Effector CD4-positive, alpha-beta T cell (primary cell): ENCODE results near the gene HTR3B. TPM values are rescaled to one million over a fixed set of nuclear protein-coding genes. Genes with fewer than 3 reads are reported as not detected.
A peak's percentile ranks its signal among the peaks of the same experiment; 100 is the strongest.
"Not testable (repeated sequence)": the region's sequence is repeated elsewhere in the genome, so short reads cannot be mapped to it uniquely, and the experiment has no call there.

Source experiments
- DNase-seq: peaks from one replicate; pipeline ENCODE4 v3.0.0-alpha.2; 2020
- total RNA-seq: gene quantifications from one replicate; lab custom pipeline; 2026; lab: John Stamatoyannopoulos, UW

Gene HTR3B
- not detected for total RNA-seq

- no peak for DNase-seq
Observed at GRCh38 chr11:113904379-113905101, at the start of gene HTR3B. Gene HTR3B, plus strand, starts transcription at chr11:113904796. Its CDS starts 138 bp downstream, at chr11:113904934.

- DNase-seq: no peak
Observed at GRCh38 chr11:113855803-113856202, 48.8 kb upstream of the HTR3B start.

DNA sequence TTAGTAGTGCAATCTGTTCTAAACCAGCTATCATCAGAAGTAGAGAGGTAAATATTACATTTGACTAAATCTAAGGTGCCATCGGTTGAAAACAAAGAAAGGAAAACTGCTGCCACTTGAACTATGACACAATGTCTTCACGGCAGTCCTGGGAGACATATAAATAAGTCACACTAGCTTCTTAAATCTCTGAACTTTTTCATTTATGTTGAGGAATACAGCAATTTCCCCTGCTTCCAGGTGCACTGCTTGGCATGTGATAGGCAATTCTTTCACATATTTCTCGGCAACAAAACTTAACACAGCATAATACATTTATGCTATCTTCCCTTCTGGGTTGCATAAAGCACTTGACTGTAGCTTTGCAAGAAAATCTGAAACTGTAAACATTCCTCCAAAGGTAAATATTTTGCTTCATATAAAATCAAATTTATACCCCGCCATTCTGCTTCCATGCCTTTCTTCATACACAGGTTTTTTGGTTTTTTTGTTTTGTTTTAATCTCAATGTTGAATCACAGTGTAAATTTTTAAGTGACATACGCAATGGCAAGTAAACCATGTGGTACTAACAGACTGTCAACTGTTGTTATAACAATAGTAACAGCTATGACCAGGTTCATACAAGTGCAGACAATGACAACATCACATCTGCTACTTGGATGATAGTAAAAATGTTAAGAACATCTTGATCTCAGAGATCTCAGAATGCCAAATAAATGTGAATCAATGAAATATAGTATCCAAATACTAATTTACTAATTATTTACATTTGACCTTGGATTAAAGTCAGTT lies 47.4 kb upstream of the HTR3B start:
- no peak for DNase-seq

DNA sequence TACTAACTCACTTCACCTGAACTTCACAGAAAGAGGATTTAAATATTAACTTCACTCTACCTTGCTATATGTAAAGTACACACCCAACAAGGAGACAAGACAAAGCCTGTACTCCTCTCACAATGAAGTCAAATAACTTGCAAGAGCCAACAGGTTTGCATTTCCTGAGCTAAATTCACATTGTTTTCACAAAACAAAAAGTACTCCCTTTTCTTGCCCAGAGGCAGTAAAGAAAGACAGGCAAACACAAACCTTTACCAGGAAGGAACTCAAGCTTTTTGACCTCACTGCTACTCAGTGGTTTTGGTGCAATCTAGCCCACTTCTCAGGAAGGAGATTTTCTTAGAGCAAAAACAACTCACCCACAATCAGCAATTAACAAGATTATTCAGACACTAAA lies 44.9 kb upstream of the HTR3B start:
- no peak for DNase-seq

DNA sequence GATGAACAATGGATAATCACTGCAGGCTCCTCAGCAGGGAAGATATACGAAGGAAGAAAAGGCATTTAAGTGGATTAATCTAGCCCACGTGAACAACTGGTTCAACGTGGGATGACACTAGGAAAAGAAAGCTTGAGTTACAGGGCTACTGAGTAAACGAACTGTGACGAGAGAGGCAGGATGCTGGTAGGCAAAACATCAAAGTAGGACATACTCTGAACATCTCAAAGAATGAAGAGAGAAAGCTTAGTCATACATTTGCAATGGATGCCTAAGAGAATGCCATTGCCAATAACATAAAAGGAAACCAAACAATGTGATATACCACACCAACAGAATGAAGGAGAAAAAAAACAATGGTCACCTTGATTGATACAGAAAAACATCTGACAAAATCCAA lies 42.2 kb upstream of the HTR3B start:
- no peak for DNase-seq

DNA sequence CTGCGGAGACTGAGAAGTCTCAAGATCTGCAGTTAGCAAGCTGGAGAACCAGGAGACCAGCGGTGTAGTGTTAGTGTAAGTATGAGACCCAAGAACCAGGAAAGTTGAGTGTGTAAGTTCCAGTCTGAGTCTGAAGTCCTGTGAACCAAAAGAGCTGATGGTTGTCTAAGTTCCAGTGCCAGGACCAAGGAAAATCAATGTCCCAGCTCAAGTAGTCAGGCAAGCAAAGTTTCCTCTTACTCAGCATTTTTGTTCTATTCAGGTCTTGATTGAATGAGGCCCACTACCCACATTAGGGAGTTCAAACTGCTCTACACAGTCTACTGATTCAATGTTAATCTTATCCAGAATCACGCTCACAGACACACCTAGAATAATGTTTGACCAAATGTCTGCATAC lies 40.2 kb upstream of the HTR3B start:
- DNase-seq: no peak

DNA sequence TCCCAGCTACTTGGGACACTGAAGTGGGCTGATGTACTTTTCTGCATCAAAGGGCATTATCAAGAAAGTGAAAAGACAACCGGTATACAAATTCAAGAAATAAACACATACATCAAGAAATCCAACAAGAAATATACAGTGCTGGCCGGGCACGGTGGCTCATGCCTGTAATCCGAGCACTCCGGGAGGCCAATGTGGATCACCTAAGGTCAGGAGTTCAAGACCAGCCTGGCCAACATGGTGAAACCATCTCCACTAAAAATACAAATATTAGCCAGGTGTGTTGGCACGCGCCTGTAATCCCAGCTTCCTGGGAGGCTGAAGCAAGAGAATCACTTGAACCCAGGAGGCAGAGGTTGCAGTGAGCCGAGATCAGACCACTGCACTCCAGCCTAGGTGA lies 38.7 kb upstream of the HTR3B start:
- no peak for DNase-seq

DNA sequence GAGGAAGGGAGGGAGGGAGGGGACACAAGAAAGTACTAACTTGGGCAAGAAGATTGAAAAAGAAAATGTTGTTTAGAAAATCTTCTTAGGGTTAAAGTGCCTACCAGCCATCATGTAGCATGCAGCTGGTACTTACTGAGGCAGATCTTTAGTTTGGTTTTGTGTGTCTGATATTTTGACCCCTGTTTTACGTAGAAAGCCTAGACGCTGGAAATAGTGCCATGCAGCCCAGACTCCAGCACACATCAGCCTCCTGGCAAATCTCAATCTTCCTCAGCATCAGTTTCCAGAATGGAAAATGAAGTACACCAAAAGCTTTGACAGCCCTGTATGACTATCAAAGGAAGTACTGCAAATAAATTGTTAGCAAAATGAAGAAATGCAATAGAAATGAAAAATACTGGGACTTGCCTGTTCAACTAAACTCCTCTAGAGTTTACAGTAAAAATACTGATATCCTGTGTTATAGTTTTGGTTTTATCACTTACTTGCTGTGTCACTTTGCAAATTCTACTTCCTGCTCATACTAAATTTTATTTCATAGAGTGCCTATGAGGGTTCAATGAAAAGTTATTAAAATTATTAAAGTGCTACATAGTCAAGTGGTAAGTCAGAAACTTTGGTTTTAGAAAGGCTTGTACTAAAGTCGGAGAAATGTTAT lies 36.6 kb upstream of the HTR3B start:
- DNase-seq: no peak

DNA sequence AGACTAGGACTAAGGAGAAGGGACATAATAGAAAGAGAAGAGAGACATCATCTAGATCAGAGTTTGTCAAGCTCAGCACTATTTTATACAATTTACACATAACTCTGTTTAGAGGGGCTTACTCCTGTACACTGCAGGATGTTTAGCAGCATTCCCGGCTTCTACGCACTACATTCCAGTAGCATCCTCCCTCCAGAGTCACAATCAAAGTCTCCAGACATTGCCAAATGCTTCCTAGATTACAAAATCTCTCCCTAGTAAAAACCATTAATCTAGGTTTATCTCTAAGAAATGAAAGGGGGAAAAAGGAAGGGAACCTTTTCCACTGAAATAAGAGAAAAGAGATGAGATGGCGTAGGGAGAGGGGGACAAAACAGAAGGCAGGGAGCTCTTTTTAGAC lies 33.3 kb upstream of the HTR3B start:
- no peak for DNase-seq

DNA sequence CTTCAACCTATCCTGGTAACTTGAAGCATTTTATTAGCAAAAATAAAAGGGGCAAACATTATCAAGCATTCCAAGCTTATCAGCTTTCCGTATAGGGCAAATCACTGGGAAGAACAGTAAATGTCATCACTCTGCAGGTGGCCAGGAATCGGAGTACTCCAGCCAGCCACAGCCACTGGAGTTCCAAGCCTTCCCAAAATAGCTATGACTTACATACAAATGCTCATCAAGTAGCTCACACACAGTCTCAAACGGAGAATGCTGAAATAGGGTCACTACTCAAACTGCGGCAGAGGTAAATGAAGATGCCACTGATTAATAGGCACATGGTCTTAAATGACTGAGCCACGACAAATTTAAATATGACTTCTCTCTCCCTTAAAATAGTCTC lies 31.4 kb upstream of the HTR3B start:
- DNase-seq: no peak

- no peak for DNase-seq
Observed at GRCh38 chr11:113874096-113874495, 30.5 kb upstream of the HTR3B start.

- no peak for DNase-seq
Observed at GRCh38 chr11:113874581-113875233, 29.9 kb upstream of the HTR3B start.

GRCh38 chr11:113875234-113876073 lies 29.1 kb upstream of the HTR3B start, which contains the start of gene USP28:
Gene USP28, minus strand, starts transcription at chr11:113875572. Its CDS starts 71 bp downstream, at chr11:113875501.
- peak; percentile 62 for DNase-seq

GRCh38 chr11:113876074-113876797 lies 28.4 kb upstream of the HTR3B start:
- no peak for DNase-seq

- no peak for DNase-seq
Observed at GRCh38 chr11:113876798-113877669, 27.6 kb upstream of the HTR3B start.

- DNase-seq: no peak
Observed at GRCh38 chr11:113877670-113878055, 26.9 kb upstream of the HTR3B start.

DNA sequence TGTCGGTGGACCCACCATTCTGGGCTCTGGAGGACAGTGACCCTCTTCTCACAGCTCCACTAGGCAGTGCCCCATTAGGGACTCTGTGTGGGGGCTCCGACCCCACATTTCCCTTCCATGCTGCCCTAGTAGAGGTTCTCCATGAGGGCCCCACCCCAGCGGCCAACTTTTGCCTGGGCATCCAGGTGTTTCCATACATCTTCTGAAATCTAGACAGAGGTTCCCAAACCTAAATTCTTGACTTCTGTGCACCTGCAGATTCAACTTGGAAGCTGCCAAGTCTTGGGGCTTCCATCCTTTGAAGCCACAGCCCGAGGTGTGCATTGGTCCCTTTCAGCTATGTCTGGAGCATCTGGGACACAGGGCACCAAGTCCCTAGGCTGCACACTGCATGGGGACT lies 25.1 kb upstream of the HTR3B start:
- not testable (repeated sequence) for DNase-seq

- DNase-seq: no peak
Observed at GRCh38 chr11:113880971-113881370, 23.6 kb upstream of the HTR3B start.

DNA sequence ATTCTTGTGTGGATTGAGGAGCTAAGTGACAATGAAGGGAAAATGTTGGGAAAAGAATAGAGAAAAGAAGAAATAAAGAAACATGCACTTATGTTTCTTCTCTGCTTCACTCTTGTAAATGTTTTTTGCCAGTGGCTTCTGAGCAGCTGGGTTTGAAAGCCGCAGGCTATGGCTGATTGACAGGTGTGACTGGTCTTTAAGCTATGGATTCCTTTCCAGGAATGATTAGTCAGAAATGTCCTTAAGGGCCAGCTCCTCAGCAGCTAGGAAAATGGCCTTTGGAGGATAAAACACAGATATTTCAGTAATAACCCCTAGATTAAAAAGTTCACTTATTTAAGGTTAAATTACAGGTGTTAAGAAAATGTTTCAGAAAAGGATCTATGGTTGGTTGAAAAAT lies 22.7 kb upstream of the HTR3B start:
- DNase-seq: no peak

- DNase-seq: no peak
Observed at GRCh38 chr11:113884361-113884836, 20.2 kb upstream of the HTR3B start.
